ENCODE results near the gene TARDBP. TPM values are rescaled to one million over a fixed set of nuclear protein-coding genes. Genes with fewer than 3 reads are reported as not detected.
"Not testable (repeated sequence)": the region's sequence is repeated elsewhere in the genome, so short reads cannot be mapped to it uniquely, and the experiment has no call there.

Gene TARDBP
- total RNA-seq, 1 donor: 108 TPM

- no peak for TF ChIP-seq CTCF (IDR thresholded peaks at IDR 0.05; ENCODE audit: insufficient read depth, low read depth, low read length)
- DNase-seq (ENCODE audit: low read depth): no peak
These were observed 34.3 kb downstream of the TARDBP start, which contains the start of gene MASP2 for GRCh38 chr1:11046625-11047365. TSS of gene MASP2 (minus strand) at chr1:11047239. CDS start at chr1:11047207, 32 bp downstream.

GRCh38 chr1:11051121-11051520 is 38.7 kb downstream of the TARDBP start:
- H3K4me3 ChIP-seq (ENCODE audit: low read depth, low read length); DNase-seq (ENCODE audit: low read depth): not testable (repeated sequence)

More at GRCh38 chr1:11046625-11047365, 34.3 kb downstream of the TARDBP start, which contains the start of gene MASP2:
- H3K4me3 ChIP-seq (ENCODE audit: low read depth, low read length): no peak within 1 kb of the TSS

- no peak for TF ChIP-seq CTCF (IDR thresholded peaks at IDR 0.05; ENCODE audit: insufficient read depth, low read depth, low read length)
- DNase-seq (ENCODE audit: low read depth): peak; percentile 48
- H3K4me3 ChIP-seq (ENCODE audit: low read depth, low read length): no peak overlapping the region
These were observed 39.5 kb downstream of the TARDBP start for GRCh38 chr1:11051781-11052511.

GRCh38 chr1:11052839-11053757 is 40.6 kb downstream of the TARDBP start:
- no peak for TF ChIP-seq CTCF (IDR thresholded peaks at IDR 0.05; ENCODE audit: insufficient read depth, low read depth, low read length)

GRCh38 chr1:11053758-11054137 is 41.3 kb downstream of the TARDBP start:
- peak; percentile 13 for DNase-seq (ENCODE audit: low read depth)
- no peak for TF ChIP-seq CTCF (IDR thresholded peaks at IDR 0.05; ENCODE audit: insufficient read depth, low read depth, low read length)
- no peak overlapping the region for H3K4me3 ChIP-seq (ENCODE audit: low read depth, low read length)

More at GRCh38 chr1:11052839-11053757, 40.6 kb downstream of the TARDBP start:
- DNase-seq (ENCODE audit: low read depth): no peak
- no peak overlapping the region for H3K4me3 ChIP-seq (ENCODE audit: low read depth, low read length)

- no peak for DNase-seq (ENCODE audit: low read depth)
- no peak overlapping the region for H3K4me3 ChIP-seq (ENCODE audit: low read depth, low read length)
- TF ChIP-seq CTCF (IDR thresholded peaks at IDR 0.05; ENCODE audit: insufficient read depth, low read depth, low read length): no peak
These were observed 41.7 kb downstream of the TARDBP start for GRCh38 chr1:11054181-11054580.
